Measurements from ENCODE around the gene TDRD1. TPM values are rescaled to one million over a fixed set of nuclear protein-coding genes. Genes with fewer than 3 reads are reported as not detected.

TDRD1 gene
- total and polyA plus RNA-seq, 12 donors: 0.03 to 7.0 (median 4.0) TPM

DNA sequence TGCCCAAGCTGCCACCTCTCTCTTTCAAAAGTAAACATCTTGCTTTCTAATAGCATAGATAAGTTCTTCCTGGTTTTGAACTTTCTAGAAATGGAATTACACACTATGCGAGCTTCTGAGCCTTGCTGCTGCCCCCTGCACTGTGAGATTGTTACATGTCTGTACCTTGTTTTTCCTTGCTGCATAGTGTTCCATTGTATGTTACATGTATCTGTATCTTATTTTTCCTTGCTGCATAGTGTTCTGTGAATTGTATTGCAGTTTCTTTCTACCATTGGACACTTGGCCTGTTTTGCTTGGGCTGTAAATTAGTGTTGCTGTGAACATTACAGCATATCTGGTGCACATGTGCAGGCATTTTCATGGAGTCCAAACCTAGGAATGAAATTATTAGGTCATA is 35.9 kb downstream of the TDRD1 start:
- intact Hi-C loops (cut with DNase I): no loop called here
- no peak overlapping the region for H3K27ac ChIP-seq
- TF ChIP-seq, protein P1, sequence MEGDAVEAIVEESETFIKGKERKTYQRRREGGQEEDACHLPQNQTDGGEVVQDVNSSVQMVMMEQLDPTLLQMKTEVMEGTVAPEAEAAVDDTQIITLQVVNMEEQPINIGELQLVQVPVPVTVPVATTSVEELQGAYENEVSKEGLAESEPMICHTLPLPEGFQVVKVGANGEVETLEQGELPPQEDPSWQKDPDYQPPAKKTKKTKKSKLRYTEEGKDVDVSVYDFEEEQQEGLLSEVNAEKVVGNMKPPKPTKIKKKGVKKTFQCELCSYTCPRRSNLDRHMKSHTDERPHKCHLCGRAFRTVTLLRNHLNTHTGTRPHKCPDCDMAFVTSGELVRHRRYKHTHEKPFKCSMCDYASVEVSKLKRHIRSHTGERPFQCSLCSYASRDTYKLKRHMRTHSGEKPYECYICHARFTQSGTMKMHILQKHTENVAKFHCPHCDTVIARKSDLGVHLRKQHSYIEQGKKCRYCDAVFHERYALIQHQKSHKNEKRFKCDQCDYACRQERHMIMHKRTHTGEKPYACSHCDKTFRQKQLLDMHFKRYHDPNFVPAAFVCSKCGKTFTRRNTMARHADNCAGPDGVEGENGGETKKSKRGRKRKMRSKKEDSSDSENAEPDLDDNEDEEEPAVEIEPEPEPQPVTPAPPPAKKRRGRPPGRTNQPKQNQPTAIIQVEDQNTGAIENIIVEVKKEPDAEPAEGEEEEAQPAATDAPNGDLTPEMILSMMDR (IDR thresholded peaks at IDR 0.05): no peak
- H3K36me3 ChIP-seq: no peaks in the 10 kb centered on the region
- no peak for DNase-seq
- H3K4me1 ChIP-seq: no peaks in the 10 kb centered on the region
- WGBS, 2 donors: 91 to 100% methylated on average over 1 of the region's 1 CpG
- H3K4me3 ChIP-seq: no peak overlapping the region
- H3K27me3 ChIP-seq: no peaks in the 10 kb centered on the region
- no peak for ATAC-seq
- H3K9me3 ChIP-seq: no peaks in the 10 kb centered on the region

DNA sequence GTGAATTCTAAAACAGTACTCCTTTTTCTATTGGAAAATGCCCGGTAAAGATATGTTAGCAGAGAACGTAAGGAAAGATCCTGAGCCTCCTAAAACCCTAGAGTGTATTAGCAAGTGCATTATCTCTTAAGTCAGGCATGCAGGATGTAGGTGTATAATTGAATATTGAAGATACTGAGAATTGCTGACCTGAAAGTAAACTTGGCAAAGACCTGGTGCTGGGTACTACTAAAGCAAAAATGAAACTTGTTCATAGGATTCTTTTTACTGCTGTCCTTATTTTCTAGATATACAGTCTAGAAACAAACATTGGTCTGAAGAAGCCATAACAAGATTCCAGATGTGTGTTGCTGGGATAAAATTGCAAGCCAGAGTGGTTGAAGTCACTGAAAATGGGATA is 41.1 kb downstream of the TDRD1 start:
- ATAC-seq: no peak
- Histone ChIP-seq H3K27me3 (no peaks in the 10 kb centered on the region), H3K4me1 (peaks cover 0 to 6% (median 0%) of the 10 kb centered on the region in 9 donors), H3K36me3 (no peaks in the 10 kb centered on the region), H3K27ac (no peak overlapping the region), H3K9me3 (no peaks in the 10 kb centered on the region), H3K4me3 (no peak overlapping the region)
- 77 to 84% methylated on average over 2 of the region's 2 CpGs for WGBS, 2 donors
- DNase-seq: no peak
- TF ChIP-seq, protein P1 (IDR thresholded peaks at IDR 0.05): no peak
- intact Hi-C loops (cut with DNase I): no loop called here

- 79% methylated on average over 4 of the region's 4 CpGs for WGBS, 2 donors
- intact Hi-C loops (cut with DNase I): no loop called here
Measured at GRCh38 chr10:114221235-114221634, 42.1 kb downstream of the TDRD1 start.

DNA sequence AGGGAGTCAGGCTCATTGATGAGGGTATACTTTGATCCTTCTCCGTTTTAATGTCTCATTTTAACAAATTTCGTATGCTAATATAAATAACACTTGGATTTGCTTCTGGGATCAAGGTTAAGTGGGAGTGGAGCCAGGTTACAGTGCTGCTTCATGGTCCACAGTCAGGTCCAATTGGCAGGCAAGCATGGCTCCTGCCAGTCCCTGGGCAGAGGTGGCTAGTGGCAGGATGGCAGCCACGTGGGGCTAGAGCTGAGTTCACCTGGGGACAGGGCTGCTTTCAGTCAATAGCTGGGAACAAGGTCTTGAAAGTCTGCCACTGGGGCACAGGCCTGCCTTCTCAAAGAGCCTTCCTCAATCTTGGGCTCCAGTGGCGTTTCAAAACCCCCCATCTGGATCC is 43.9 kb downstream of the TDRD1 start:
- ATAC-seq: peak; percentile 33 to 91 (median 84)
- H3K9me3 ChIP-seq: no peaks in the 10 kb centered on the region
- peaks cover 0 to 6% (median 0%) of the 10 kb centered on the region in 9 donors for H3K4me1 ChIP-seq
- no peak overlapping the region for H3K27ac ChIP-seq
- no peaks in the 10 kb centered on the region for H3K36me3 ChIP-seq
- TF ChIP-seq, protein P1 (IDR thresholded peaks at IDR 0.05): no peak
- DNase-seq: peak; percentile 29 to 43
- no peak overlapping the region for H3K4me3 ChIP-seq
- intact Hi-C loops (cut with DNase I): no loop called here
- 53 to 71% methylated on average over 4 of the region's 4 CpGs for WGBS, 2 donors
- H3K27me3 ChIP-seq: peaks cover 0 to 5% (median 0%) of the 10 kb centered on the region in 7 donors

More at GRCh38 chr10:114221235-114221634, 42.1 kb downstream of the TDRD1 start:
- ATAC-seq (no peak), DNase-seq (no peak)
- Histone ChIP-seq H3K4me3 (no peak overlapping the region), H3K27me3 (no peaks in the 10 kb centered on the region), H3K27ac (no peak overlapping the region), H3K4me1 (peaks cover 0 to 6% (median 0%) of the 10 kb centered on the region in 9 donors), H3K9me3 (no peaks in the 10 kb centered on the region), H3K36me3 (no peaks in the 10 kb centered on the region)
- TF ChIP-seq, protein P1 (IDR thresholded peaks at IDR 0.05): no peak
